Measurements from ENCODE around the gene SS18.

SS18 gene

DNA sequence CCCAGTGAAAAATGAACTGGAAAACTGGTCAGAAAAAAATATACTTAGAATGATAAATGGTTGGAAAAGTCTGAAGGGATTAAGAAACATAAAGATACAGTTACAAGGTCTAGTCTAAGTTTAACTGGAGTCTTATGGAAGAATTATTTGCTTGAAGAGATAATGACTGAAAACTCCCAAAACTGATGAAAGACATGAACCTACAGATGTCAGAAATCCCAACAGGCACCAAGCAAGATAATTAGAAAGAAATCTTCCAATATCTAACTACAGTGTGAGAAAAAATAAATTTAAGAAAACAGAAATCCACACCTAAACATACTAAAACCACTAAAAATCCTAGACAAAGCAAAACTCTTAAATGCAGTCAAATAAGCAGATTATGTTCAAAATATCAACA, 19.4 kb downstream of the SS18 start:
- no peak for DNase-seq

DNA sequence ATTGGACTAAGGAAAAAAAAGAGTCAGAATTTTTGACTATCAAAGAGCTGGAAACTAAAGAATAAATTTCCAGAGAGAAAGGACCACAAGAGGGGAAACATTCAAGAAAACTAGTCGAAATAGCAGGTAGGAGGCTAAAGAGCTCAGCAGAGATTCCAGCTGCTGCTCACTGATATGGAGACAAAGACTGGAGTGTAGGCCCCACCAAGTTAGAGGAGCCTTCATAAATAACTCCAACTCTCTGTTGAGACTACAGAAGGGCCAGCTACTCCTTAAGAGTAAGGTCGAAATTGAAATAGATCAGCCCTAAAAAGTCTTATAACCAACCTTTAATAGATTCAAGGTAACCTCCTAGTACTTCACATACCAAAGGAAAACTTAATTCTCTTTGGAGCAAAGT, 31.1 kb downstream of the SS18 start:
- no peak for DNase-seq

DNA sequence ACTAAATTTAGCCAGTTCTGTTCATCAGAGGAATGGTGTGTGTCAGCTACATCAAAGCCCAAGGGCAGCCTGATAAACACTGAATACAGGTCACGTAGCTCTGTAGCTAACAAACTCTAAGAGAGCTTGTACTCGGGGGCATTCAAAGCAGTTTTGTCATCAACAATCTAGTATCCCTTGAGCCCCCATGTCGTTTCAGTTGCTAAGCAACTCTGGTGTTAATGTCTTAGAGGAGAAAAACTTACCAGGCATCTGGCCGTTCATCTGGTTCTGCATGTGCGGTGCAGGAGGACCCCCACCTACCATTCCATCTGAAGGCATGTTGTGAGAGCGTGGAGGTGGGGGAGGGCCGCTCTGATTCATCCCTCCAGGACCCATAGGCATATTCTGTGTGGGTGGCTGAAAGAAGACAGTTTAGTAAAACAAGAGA, 33.1 kb downstream of the SS18 start:
- no peak for DNase-seq

DNA sequence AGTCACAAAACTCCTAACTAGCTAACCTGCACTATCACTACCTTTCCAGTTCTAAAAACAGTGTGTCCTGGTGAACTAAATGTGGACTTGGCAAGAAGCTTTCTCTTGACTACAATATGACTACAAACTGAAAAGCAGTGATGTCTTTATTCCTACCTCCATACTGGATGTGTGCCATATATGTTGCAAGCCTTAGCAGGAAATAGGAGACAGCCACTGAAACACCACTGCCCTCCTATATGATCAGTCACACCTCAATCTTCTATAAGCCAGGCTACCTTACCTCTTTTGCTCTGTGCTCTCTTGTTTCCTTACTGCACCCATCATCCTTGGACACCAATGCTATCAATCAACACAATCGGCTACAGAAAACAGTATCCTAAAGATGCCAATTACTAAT, 34.1 kb downstream of the SS18 start:
- DNase-seq: no peak

DNA sequence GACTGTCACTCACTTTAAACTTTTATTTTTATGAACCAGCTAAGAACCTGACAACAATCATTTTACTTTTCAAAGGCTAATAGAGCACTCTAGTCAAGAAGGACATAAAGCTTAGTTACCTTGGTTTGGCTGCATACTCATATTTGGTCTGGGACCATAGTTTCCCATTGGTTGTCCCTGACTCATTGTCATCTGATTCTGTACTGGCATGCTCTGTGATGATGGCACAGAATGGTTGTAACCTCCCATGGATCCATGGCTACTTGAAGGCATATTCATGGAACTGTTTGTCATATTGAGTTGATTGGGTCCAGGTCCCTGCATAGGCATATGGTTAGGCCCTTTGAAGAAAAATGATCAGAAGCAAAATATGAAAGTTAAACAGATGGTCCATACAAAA, 37.9 kb downstream of the SS18 start:
- no peak for DNase-seq

DNA sequence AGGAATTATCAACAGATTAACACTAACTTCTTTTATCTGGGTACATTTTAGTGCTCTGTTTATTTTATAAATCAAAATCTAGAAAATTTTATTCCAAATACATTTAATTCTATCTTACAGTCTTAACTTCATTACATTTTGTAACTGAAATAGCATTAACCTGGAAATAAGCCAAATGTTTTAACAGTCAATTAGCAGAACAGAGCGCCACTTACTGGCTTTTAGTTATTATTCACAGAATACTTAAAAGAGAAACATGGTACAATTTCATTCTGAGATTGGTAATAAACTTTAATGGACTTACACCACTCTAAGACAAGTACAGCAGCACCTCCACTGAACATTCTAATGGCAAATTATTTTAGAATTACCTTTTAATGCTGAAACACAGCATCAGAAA, 38.6 kb downstream of the SS18 start:
- no peak for DNase-seq

DNA sequence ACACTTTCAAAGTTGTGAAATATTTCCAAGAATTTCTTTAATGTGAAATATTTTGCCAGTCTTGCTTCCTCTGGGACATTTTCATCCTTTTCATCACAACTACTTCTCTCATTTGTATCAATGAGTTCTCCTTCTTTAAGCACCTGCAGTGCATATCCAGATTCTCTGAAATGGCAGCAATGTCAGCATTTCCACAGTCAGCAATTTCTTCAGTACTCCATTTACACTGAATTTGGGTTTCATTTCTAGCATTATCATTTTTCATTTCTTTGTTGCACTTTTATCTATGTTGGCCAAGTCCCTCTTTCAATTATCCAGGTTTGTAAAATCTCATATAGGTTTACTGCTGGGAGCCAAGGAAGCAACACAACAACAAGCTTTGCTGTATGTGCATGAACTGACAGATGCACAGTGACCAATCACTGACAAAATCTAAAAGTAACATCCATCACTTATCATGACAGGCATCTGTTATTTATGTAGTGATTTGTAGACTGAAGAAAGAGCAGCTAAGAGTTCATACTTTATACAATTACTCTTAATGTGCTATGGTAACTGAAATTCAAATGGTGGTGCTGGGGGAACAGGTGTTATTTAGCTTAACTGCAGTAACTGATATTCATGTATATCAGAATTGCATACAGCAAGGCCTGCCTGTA, 43.9 kb downstream of the SS18 start:
- no peak for DNase-seq

DNA sequence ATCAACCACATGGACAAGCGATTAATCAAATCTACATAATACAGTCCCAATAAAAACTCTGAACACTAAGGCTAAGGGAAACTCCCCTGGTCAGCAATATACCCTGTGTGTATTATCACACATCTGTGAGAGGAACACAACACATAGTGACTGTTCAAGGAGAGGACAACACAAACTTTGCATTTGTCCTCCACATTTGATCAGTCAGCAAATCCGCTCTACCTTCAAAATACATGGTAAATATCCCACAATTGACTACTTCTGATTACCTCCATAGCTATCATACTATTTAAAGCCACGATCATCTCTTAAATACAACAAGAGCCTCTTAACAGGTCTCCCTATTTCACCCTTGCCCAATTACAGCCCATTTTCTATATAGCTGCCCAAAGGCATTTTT, 45.6 kb downstream of the SS18 start:
- DNase-seq: no peak

DNA sequence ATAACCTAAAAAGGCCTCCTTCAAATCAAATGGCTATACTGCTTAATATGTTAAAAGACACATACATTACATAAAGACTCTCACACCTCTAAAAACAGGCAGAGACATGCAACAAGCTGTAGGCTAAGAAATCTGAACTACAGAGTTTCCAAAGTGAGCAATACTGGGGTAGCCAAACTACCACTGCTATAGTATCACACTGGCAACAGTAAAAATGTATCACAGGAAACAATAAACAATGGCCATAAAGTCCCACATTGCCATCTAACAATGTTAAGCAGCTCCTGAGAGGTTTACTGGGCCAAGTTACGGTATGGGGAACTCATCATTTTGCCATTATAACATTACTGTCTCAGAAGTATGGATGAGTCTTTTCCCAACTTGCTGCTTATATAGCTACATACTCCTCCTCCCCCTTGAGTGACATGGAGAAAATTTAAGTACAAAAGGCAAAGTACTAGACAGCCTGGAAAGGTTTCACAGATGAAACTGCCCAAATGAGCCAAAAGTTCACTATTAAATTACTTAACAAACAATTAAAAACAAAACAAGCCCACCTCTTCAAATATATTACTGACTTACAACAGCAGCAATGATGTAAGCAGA, 50.3 kb downstream of the SS18 start:
- DNase-seq: no peak

DNA sequence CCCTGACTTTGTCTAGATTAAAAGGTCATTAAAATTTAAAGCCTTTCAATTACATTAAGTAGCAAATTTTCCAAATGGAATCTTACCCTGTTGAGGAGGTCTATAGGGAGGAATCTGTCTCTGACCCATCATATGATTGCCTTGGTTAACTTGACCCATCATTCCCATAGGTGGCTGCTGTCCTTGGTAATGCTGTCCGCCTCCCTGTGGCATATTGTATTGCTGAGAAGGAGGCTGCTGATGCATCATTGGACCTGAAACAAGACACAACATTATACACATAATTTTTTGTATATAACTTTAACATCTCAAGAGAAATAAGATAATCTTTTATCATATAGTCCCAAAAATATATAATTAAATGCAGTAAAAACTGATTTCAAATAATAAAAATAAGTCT, 51.2 kb downstream of the SS18 start:
- DNase-seq: no peak

DNA sequence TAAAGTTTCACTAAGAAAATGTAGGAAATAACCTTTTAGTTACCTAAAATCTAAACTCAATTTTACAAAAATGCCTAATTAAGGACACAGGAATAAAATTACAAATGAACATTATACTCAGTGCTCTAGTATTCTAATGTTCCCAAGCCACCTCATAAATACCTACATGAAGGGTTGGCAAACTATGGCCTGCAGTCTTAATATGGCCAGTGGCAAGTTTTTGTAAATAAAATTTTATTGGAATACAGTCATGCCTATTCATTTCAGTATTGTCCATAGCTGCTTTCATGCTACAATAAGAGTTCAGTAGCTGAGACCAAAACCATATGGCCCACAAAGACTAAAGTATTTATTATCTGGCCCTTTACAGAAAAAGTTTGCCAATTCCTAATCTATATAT, 53.8 kb downstream of the SS18 start:
- no peak for DNase-seq

DNA sequence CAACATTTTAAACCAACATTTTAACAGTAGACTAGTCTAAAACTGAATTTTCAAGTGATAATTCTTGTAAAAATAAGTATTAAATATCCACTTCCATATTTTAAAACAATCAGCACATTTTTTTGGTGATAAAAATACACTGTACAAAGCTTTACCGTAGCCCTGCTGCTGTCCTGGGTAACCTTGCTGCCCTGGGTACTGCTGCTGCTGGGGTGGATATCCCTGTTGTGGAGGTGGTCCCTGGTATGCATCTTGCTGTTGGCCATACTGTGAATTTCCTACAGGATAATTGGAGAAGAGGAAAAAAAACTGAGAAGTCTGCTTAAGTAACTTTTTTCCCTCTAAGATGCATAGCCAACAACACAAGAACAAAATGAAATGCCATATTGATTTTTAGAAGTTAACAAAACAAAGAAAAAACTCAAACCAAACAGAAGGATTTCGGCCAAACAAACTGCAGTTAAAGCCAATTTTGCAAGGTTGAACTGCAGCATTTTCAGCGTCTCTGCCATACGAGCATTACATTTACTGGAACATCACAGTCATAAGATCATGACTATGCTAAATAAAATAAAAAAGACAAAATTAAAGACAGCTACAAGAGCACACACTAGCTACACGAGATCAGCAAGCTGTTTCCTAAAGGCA, 55.4 kb downstream of the SS18 start:
- no peak for DNase-seq

DNA sequence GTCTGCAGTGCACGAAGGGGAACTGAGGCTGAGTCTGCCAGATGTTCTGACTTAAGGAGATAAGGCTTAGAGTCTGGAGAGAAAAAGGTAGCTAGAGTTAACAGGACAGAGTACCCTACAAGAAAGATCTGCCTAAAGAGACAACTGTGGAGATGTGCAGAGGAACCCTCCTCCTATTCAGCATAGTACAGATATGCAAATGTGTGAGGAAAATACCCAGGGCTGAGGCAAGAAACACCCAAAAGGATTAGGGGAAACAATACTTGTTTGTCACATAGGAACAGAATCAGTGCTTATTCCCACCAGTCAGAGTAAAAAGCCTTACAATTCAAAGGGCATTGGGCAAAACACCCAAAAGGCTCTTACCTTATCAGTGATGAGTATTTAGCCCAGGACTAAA, 67.8 kb downstream of the SS18 start:
- no peak for DNase-seq

DNA sequence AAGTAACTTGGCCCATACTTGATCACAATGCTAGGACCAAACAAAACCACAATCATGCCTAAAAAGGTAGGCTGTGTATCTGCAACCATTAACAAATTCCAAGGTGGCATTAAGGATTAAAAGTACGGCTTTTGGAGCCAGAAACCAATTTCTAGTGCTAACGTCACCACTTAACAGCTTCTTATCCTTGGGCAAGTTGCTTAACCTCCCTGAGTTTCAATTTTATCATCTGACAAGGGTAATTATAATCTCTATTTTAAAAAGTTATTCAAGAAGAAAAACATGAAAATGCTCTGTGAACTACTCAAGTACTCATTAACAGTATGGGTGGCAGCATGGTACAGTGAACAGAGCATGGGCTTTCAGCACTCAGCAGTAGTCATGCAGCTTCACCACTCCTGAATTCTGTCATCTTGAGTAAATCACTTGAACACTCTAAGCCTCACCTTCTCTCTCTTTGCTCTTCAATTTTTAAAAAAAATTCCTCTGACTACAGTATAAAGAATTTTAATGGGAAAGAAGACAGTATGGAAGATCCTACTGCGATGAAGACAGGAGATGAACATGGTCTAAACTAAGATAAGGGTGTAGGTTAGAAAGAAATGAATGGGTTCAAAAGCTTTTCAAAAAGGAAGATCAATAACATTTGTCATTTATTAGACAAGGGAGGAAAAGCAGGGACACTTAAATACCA, 69.2 kb downstream of the SS18 start:
- no peak for DNase-seq

DNA sequence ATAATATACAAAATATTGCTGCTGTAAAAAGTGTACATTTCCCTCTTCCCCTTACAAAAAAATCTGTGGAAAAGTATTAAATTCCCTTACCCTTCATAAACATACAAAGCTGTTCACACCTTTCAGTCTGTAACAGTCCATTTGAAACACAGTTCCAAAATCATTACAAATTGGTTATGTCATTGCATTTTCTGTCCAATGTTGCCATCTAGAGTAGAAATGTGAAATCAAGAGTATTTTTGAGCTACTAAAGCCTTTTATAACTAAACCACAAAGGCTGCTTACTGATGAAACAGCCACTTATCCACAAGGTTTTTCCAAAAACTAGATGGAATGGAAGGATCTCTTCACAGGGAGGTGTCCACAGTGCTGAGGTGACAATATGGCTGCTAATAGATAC, 72.5 kb downstream of the SS18 start:
- no peak for DNase-seq

DNA sequence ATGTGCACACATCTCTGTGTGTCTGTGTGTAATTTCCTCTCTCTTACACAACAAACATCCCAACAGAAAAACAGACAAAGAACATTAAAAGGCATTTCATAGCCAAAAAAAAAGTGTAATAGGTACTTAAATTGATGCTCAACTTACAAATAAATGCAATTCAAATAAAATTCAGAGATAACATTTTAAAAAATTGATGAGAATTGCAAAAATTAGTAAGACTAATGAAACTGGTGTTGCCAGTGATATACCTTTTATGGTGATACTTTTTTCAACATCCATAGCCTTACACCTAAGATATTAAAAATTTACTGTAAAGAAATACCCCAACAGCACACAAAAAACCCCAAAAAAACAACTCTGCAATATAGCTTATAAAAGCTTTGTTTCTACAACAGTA, 76.0 kb downstream of the SS18 start:
- DNase-seq: no peak

DNA sequence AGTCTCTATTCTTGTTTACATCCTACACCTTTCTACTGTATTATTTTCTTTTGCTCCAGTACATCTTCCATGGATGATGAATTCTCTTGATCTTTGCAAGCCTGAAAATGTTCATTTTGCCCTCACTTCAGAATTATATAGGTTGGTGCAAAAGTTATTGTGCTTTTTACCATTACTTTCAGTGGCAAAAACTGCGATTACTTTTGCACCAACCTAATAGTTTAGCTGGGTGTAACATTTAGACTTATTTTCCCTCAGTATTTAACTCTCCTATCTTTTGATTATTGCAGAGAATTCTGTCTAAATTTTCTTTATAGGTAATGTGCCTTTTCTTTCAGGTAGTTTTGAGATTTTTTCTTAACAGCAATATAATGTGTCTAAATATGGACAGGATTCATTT, 81.8 kb downstream of the SS18 start:
- no peak for DNase-seq

DNA sequence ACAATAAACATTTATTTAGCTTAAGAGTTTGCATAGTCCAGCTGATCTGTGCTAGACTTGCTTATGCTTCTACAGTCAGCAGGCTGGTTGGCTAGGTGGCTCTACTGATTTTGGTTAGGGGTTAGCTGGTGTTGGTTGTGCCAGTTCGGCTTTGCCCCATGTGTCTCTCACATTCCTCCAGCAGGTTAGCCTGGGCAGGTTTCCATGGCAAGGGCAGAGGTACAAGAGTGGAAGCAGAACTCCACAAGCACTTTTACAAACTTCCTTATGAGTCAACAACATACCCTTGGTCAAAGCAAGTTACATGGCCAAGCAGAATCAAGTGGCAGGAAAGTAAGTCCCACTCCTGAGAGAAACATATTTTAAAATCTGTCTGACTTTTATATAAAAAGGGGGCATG, 82.3 kb downstream of the SS18 start:
- no peak for DNase-seq

DNA sequence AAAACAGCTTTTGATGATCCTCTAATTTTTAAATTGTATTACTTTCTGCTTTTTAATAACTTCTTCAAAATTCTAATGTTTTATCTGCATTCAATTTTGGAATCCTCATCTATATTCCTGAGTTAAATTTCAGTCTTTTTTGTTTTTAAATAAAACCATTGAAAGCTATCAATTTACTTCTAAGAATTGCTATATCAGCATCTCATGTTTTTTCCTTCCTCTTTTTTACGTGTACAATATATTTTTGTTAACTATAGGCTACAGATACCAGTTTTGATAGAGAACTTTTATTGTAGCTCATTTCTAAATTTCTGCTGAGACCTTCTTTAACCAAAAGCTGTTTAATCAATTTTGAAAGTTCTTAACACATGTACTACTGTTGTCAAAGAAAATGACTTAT, 84.5 kb downstream of the SS18 start:
- no peak for DNase-seq

DNA sequence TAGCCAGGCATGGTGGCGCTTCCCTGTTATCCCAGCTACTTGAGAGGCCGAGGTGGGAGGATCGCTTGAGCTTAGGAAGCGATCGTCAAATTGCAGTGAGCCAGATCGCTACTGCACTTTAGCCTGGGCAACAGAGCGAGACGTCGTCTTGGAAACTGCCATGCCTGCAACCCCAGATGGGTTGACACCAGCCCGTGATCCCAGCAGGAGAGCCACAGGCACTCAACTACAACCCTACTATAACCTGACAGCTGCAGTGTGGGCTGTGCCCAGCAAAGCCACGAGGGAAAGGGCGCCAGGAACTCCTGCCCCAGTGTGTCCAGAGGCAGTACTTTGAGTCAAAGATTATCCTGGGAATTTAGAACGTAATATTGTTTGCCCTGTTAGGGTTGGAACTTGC, 85.6 kb downstream of the SS18 start:
- DNase-seq: no peak

DNA sequence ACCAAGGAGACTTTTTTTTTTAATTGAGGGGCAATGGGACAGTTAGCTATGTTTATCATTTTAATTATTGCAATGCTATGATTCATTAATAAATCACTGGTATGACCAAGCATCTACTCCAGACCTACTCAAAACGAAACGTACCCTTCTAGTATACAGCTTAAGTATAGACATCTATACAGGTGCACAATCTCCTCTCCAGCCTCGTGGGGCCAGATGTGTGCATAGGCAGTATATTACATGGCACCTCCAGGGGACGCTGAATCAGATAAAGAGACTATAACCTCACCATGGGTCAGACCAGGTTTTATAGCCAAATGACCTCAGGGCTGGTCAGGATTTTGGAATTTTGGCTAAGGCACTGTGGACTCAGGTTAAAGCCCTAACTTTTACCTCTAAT, 86.6 kb downstream of the SS18 start:
- DNase-seq: no peak

DNA sequence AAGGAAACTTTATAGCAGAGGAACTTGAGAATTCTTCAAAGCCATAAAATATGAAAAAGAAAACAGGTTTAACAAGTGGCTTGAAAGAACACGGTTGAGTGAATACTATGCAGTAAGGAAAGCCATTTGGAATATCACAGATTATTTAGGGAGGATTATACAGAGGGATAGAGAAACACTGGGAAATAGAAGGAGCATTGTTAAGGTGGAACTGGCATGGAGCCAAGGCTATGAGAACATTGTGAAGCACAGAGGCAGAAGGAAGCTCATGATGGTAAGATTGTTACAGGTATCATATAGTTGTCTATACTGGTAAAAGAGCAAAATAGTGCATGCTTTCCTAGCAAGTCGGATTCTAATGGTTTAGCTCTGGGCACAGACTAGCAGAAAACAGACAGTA, 87.1 kb downstream of the SS18 start:
- no peak for DNase-seq

DNA sequence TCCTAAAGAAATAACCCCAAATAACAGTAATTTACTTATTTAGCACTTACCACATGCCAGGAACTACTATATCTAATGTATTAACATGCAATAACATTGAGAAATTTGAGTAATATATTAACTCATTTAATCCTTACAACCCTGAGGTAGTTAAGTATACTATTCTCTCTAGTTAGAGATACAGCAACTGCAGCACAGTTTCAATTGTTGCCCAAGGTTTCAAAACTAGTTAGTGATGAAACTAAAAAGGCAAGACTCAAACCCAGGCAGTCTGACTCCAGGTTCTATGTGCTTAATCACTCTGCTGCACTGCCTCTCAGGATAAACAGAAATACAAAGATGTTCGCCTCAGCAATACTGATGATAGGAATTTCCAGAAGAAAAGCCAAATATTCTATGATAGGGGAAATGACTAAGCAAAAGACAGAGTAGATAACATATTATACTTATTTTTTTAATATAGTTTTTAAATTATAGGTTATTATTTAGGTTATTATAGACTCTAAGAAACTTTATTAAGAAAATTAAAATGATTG, 88.0 kb downstream of the SS18 start:
- DNase-seq: no peak

DNA sequence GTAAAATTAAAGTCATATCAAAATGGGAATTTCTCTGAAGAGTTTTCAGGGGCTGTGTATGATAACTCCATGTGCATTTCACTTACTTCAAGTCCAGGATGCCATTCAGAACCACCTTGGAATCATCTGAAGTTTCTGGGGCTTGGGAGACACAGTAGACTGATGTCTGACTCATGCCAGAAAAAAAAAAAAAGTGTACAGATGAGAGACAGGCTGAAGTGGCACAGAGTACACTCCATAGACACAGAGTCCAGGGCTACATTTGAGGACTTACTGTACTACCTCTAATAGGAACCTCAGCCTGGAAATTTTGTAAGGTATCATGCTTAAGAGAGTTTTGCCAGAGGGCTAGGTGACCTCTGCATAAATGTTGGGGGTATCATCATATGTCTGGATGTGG, 92.0 kb downstream of the SS18 start:
- no peak for DNase-seq
